Keratinocyte (primary cell): ENCODE results near the gene MAP2K5. TPM values are rescaled to one million over a fixed set of nuclear protein-coding genes. Genes with fewer than 3 reads are reported as not detected.

ENCODE experiments used
- DNase-seq: peaks from one replicate; pipeline ENCODE4 v3.0.0-alpha.2; 2011; ENCODE audit warnings: low read depth, missing footprints, low spot score
- FAIRE-seq: peaks from 2 replicates; lab custom pipeline; 2011; peaks lifted over from hg19 to GRCh38; lab: Jason Lieb, UNC
- H2AFZ ChIP-seq: 2 replicates; pipeline ENCODE4 v1.6.0; 2012; ENCODE audit warnings: low read length, control low read depth, inconsistent platforms; ENCODE audit not compliant: control insufficient read depth
- H3K27ac ChIP-seq: 2 replicates; pipeline ENCODE4 v1.5.1; 2011; ENCODE audit warnings: low read length; ENCODE audit not compliant: control insufficient read depth, insufficient read depth
- H3K27me3 ChIP-seq: 3 replicates; pipeline ENCODE4 v1.6.0; 2011; ENCODE audit warnings: low read length; ENCODE audit not compliant: control insufficient read depth, insufficient read depth; ENCODE audit errors: extremely low read depth
- H3K36me3 ChIP-seq, 2 experiments: 2 replicates in 1 of 2; 3 replicates in 1 of 2; pipeline ENCODE4 v1.5.1; 2011; ENCODE audit warnings: low read length in 2 of 2, mild to moderate bottlenecking in 1 of 2; ENCODE audit not compliant: control insufficient read depth in 2 of 2, insufficient read depth in 2 of 2; ENCODE audit errors: extremely low read depth in 1 of 2
- H3K4me1 ChIP-seq: 3 replicates; pipeline ENCODE4 v1.5.1; 2011; ENCODE audit warnings: low read length; ENCODE audit not compliant: control insufficient read depth, insufficient read depth; ENCODE audit errors: extremely low read depth
- H3K4me2 ChIP-seq: 3 replicates; pipeline ENCODE4 v1.6.0; 2011; ENCODE audit warnings: low read depth, low read length; ENCODE audit not compliant: control insufficient read depth, insufficient read depth; ENCODE audit errors: extremely low read depth
- H3K4me3 ChIP-seq, 3 experiments: fragments of 200-600 bp in 1 of 3; sonication (generic) in 1 of 3; 2 replicates in 2 of 3; 3 replicates in 1 of 3; pipeline ENCODE4 v1.5.1; 2011 to 2016; ENCODE audit warnings: low read length in 3 of 3, mild to moderate bottlenecking in 3 of 3, control low read depth in 2 of 3, inconsistent platforms in 1 of 3, low read depth in 1 of 3, mixed read lengths in 1 of 3, mixed run types in 1 of 3, moderate library complexity in 1 of 3; ENCODE audit not compliant: control insufficient read depth in 2 of 3, insufficient read depth in 2 of 3; ENCODE audit errors: extremely low read depth in 1 of 3
- H3K79me2 ChIP-seq: 2 replicates; pipeline ENCODE4 v1.6.0; 2012; ENCODE audit warnings: low read length; ENCODE audit not compliant: control insufficient read depth, insufficient read depth
- H3K9ac ChIP-seq: 3 replicates; pipeline ENCODE4 v1.6.0; 2011; ENCODE audit warnings: low read length; ENCODE audit not compliant: control insufficient read depth, insufficient read depth; ENCODE audit errors: extremely low read depth
- H3K9me1 ChIP-seq: 3 replicates; pipeline ENCODE4 v1.6.0; 2011; ENCODE audit warnings: low read length; ENCODE audit not compliant: control insufficient read depth, insufficient read depth; ENCODE audit errors: extremely low read depth
- H3K9me3 ChIP-seq: 2 replicates; pipeline ENCODE4 v1.5.1; 2012; ENCODE audit warnings: low read depth, low read length; ENCODE audit not compliant: control insufficient read depth
- H4K20me1 ChIP-seq: 3 replicates; pipeline ENCODE4 v1.6.0; 2011; ENCODE audit warnings: low read length; ENCODE audit not compliant: control insufficient read depth, insufficient read depth; ENCODE audit errors: extremely low read depth
- CTCF ChIP-seq, 3 experiments: IDR thresholded peaks in 1 of 3; conservative IDR thresholded peaks in 1 of 3; optimal IDR thresholded peaks in 1 of 3; 2 replicates in 2 of 3; 3 replicates in 1 of 3; pipeline versions ENCODE3 to v1.5.1; 2011; ENCODE audit warnings: low read length in 3 of 3, mild to moderate bottlenecking in 3 of 3, moderate library complexity in 2 of 3, control low read depth in 1 of 3, inconsistent platforms in 1 of 3; ENCODE audit not compliant: insufficient read depth in 2 of 3; ENCODE audit errors: extremely low read depth in 1 of 3
- EZH2 ChIP-seq: IDR thresholded peaks from one replicate; pipeline ENCODE4 v1.6.1; 2012; ENCODE audit warnings: inconsistent platforms, mild to moderate bottlenecking, low read length, moderate library complexity
- dilution Hi-C: fragments of 300-500 bp; cut with MboI; formaldehyde crosslinking; loops from one replicate; pipeline ENCODE4 v1.7.0; 2020; ENCODE audit warnings: low sequenced_read_pairs; ENCODE audit not compliant: extremely low pct_ligation_motif_present
- polyA plus RNA-seq, 5 experiments: library from polyadenylated mRNA; depleted of rRNA in 3 of 5; stranded (reverse) in 3 of 5; stranded (forward) in 1 of 5; unstranded in 1 of 5; fragments of >200 nt; gene quantifications; 1 replicate in 1 of 5; 2 replicates in 3 of 5; 3 replicates in 1 of 5; pipeline versions ENCODE4 v1.2.1 to v1.2.3, GENCODE V29; 2011 to 2012; ENCODE audit warnings: missing spikeins in 2 of 5, low read depth in 1 of 5, low replicate concordance in 1 of 5

MAP2K5 gene
- polyA plus RNA-seq, 1 donor (not counting 4 experiments of a cell fraction or from before 2014, with no cell fraction given): 3.6 TPM

- FAIRE-seq (no peak), DNase-seq (no peak)
- Histone ChIP-seq H3K9ac (no peak overlapping the region), H3K9me3 (no peaks in the 10 kb centered on the region), H3K27me3 (no peaks in the 10 kb centered on the region), H3K9me1 (no peaks in the 10 kb centered on the region), H3K4me1 (no peaks in the 10 kb centered on the region), H3K4me2 (no peak overlapping the region), H3K79me2 (no peaks in the 10 kb centered on the region), H2AFZ (no peak overlapping the region), H3K4me3 (no peak overlapping the region), H4K20me1 (no peaks in the 10 kb centered on the region), H3K27ac (no peak overlapping the region), H3K36me3 (no peaks in the 10 kb centered on the region)
- TF ChIP-seq EZH2: no peak
- no peak for TF ChIP-seq CTCF (optimal IDR thresholded peaks at IDR 0.05 in 1 of 3, IDR thresholded peaks at IDR 0.05 in 1 of 3, conservative IDR thresholded peaks at IDR 0.05 in 1 of 3; ENCODE audit: extremely low read depth in 1 of 3, insufficient read depth in 2 of 3, low read length in 3 of 3)
- dilution Hi-C loops: no loop called here
Measured at GRCh38 chr15:67608638-67608959, 66.1 kb downstream of the MAP2K5 start.

GRCh38 chr15:67611370-67612369 lies 69.2 kb downstream of the MAP2K5 start:
- TF ChIP-seq CTCF (optimal IDR thresholded peaks at IDR 0.05 in 1 of 3, IDR thresholded peaks at IDR 0.05 in 1 of 3, conservative IDR thresholded peaks at IDR 0.05 in 1 of 3; ENCODE audit: extremely low read depth in 1 of 3, insufficient read depth in 2 of 3, low read length in 3 of 3) (no peak), EZH2 (no peak)
- Histone ChIP-seq H3K79me2 (no peaks in the 10 kb centered on the region), H3K36me3 (no peaks in the 10 kb centered on the region), H3K9me1 (no peaks in the 10 kb centered on the region), H3K4me3 (no peak overlapping the region), H3K27me3 (no peaks in the 10 kb centered on the region), H3K27ac (no peak overlapping the region), H4K20me1 (no peaks in the 10 kb centered on the region), H3K9me3 (no peaks in the 10 kb centered on the region), H3K9ac (no peak overlapping the region), H2AFZ (no peak overlapping the region), H3K4me2 (no peak overlapping the region), H3K4me1 (no peaks in the 10 kb centered on the region)
- dilution Hi-C loops: no loop called here
- DNase-seq (no peak), FAIRE-seq (no peak)
